Heart right ventricle (tissue), 16 donors: ENCODE results near the gene OCLN. TPM values are rescaled to one million over a fixed set of nuclear protein-coding genes. Genes with fewer than 3 reads are reported as not detected.

ENCODE experiments used
- ATAC-seq, 8 donors: fragments of 200-7000 bp; cut with Tn5 transposase; one replicate each; pipeline ENCODE4 v1.9.1; 2020; ENCODE audit warnings: mild to moderate bottlenecking in 8 of 8, moderate library complexity in 8 of 8, moderate number of reproducible peaks in 1 of 8
- DNase-seq, 2 donors: peaks; one replicate each; pipeline ENCODE4 v3.0.0-alpha.2; 2020
- H3K27ac ChIP-seq, 10 donors: fragments of 200-600 bp; sonication (generic) in 2 of 10; one replicate each; pipeline versions ENCODE4 v1.5.0 to v1.8.0; 2020 to 2022; ENCODE audit warnings: mild to moderate bottlenecking in 3 of 10
- H3K27me3 ChIP-seq, 7 donors: fragments of 200-600 bp; one replicate each; pipeline ENCODE4 v1.8.0; 2021 to 2022; ENCODE audit warnings: mild to moderate bottlenecking in 2 of 7
- H3K36me3 ChIP-seq, 9 donors: fragments of 200-600 bp; sonication (generic) in 1 of 9; one replicate each; pipeline versions ENCODE4 v1.5.0 to v1.8.0; 2020 to 2022; ENCODE audit warnings: mild to moderate bottlenecking in 2 of 9
- H3K4me1 ChIP-seq, 9 donors: fragments of 200-600 bp; sonication (generic) in 1 of 9; one replicate each; pipeline versions ENCODE4 v1.5.0 to v1.8.0; 2020 to 2022; ENCODE audit warnings: mild to moderate bottlenecking in 4 of 9
- H3K4me3 ChIP-seq, 10 donors: fragments of 200-600 bp; sonication (generic) in 2 of 10; one replicate each; pipeline versions ENCODE4 v1.5.0 to v1.8.0; 2020 to 2022; ENCODE audit warnings: mild to moderate bottlenecking in 7 of 10, moderate library complexity in 2 of 10
- H3K9me3 ChIP-seq, 11 donors: fragments of 200-600 bp in 10 of 11; sonication (generic) in 2 of 11; one replicate each; pipeline versions ENCODE4 v1.5.0 to v1.8.0; 2013 to 2022; ENCODE audit warnings: mild to moderate bottlenecking in 2 of 11, control low read depth in 1 of 11, moderate library complexity in 1 of 11
- WGBS, 2 donors: extraction: QIAGEN DNeasy Blood & Tissue Kit; methylation state at CpG; one replicate each; pipeline ENCODE4 v1.1.7; 2013; ENCODE audit warnings: inconsistent platforms in 1 of 2; 5-methylcytosine and 5-hydroxymethylcytosine counted together
- intact Hi-C, 10 donors: fragments of 100-400 bp; cut with DNase I; formaldehyde crosslinking; loops; one replicate each; pipeline versions ENCODE4 v1.11.1 to v1.14.2; 2022
- polyA plus RNA-seq, 2 donors: library from polyadenylated mRNA; stranded (reverse); fragments of 200-250 nt; gene quantifications; one replicate each; pipeline ENCODE4 v1.2.3, GENCODE V29; 2013
- total RNA-seq, 10 donors: library from RNA; stranded (reverse); fragmentation: NEBNext Ultra II Directional in 3 of 10; extraction: Animal tissue kit (Norgen Biotek cat#: 25700) in 3 of 10; gene quantifications; one replicate each; pipeline versions ENCODE4 v1.2.1 to v1.2.4, GENCODE V29; 2021 to 2023
- TF ChIP-seq, protein P1 (sequence below), 9 donors: fragments of 200-600 bp; sonication (generic) in 2 of 9; IDR thresholded peaks; one replicate each; pipeline versions ENCODE4 v1.5.0 to v1.8.0; 2021 to 2022; ENCODE audit warnings: antibody characterized with exemption in 9 of 9, mild to moderate bottlenecking in 5 of 9, moderate library complexity in 1 of 9
- donor health status: Arrhythmogenic right ventricular cardiomyopathy.
- donor health status: ischemic (EF 13 %, LVEDD 7.1; RV severe dilation, severe dysfunction).
- donor health status: healthy with polysubstance abuse.
- donor health status: DM: no; HTN: yes; CAD: no.
- donor health status: DM: no; HTN: no; CAD: no.
- donor health status: ischemic (EF 25% LVEDD 6.9; RV normal size, moderate dysfunction).
- donor health status: ischemic (EF 25% LVEDD 5.7; RV mildly dilated, moderate dysfunction).
- donor health status: healthy.
- donor health status: DM: yes; HTN: yes; CAD: no.
- donor health status: Ischemic cardiomyopathy.
- donor health status: ischemic (EF 35%, LVEDD 5.7; RV mildly dilated, moderate dysfunction).
- donor health status: nonischemic (EF 11% LVEDD 7.7; RV severe dilation, severe dysfunction).
- donor health status: DM: yes; HTN: yes; CAD: no.
- donor health status: PGD.
- donor health status: ischemic (EF 29% LVEDD 5.4; RV normal size, mild dysfunction).
- donor health status: nonischemic (EF 23%, LVEDD 6.1; RV moderate dilation, normal function).

Gene OCLN
- total and polyA plus RNA-seq, 12 donors: 0.30 to 6.5 (median 1.9) TPM

DNA sequence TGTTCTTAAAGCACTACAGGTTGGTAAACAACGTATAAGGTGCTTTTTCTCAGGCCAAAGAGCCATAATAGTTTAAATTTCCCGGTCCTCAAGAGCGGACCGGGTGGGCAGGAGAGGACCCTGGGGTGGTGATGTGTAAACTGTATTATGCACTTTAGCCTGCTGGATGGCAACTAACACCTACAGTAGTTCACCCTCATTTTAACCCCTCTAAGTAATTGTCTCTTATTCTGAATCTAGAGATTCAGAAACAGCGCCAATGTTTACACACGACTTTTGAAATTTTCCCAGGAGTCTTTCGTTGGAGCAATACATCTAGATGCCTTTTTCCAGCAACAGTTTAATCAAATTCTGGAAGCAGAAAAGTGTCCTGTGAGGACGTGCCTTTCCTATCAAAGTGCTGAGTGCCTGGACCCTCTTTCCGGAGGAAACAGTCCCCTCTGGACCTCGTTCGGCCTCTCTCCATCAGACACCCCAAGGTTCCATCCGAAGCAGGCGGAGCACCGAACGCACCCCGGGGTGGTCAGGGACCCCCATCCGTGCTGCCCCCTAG lies 676 bp upstream of the OCLN start:
- intact Hi-C loops: no loop called here
- Histone ChIP-seq H3K4me3 (peak overlapping the region; percentile 54 to 72 (median 64)), H3K36me3 (no peaks in the 10 kb centered on the region), H3K27ac (no peak overlapping the region), H3K9me3 (no peaks in the 10 kb centered on the region), H3K27me3 (peaks cover 0 to 63% (median 48%) of the 10 kb centered on the region in 7 donors), H3K4me1 (peaks cover 3 to 26% (median 20%) of the 10 kb centered on the region in 9 donors)
- 11 to 12% methylated on average over 17 of the region's 17 CpGs for WGBS, 2 donors
- no peak for DNase-seq
- ATAC-seq: peak in 1 of 8 donors; percentile 7
- TF ChIP-seq, protein P1, sequence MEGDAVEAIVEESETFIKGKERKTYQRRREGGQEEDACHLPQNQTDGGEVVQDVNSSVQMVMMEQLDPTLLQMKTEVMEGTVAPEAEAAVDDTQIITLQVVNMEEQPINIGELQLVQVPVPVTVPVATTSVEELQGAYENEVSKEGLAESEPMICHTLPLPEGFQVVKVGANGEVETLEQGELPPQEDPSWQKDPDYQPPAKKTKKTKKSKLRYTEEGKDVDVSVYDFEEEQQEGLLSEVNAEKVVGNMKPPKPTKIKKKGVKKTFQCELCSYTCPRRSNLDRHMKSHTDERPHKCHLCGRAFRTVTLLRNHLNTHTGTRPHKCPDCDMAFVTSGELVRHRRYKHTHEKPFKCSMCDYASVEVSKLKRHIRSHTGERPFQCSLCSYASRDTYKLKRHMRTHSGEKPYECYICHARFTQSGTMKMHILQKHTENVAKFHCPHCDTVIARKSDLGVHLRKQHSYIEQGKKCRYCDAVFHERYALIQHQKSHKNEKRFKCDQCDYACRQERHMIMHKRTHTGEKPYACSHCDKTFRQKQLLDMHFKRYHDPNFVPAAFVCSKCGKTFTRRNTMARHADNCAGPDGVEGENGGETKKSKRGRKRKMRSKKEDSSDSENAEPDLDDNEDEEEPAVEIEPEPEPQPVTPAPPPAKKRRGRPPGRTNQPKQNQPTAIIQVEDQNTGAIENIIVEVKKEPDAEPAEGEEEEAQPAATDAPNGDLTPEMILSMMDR (IDR thresholded peaks at IDR 0.05): no peak

DNA sequence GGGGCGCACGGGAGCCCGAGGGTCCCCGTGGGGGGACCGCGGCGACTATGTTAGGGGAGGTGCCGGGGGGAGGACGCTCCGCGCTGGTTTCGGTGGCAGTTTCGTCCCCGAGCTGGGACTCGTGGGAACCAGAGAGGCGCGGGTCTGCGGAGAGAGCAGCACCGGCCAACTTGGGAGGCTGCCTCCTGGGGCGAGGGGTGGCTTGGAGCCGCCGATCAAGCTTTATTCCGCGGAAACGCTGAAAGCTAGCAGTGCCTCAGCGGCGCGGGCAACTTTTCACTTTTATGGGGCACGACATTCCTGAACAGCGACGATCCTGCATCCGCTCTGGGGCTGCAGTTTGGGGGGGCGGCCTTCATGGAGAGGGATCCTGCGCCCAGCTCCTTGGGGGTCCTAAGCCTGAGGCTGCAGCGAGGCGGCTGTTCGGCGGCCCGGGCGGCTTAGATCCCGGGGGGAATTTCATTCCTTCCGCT lies 369 bp downstream of the OCLN start:
- peak in 1 of 2 donors; percentile 14 for DNase-seq
- peaks cover 3 to 26% (median 20%) of the 10 kb centered on the region in 9 donors for H3K4me1 ChIP-seq
- 0% methylated on average over 41 to 42 of the region's 42 CpGs for WGBS, 2 donors
- peak overlapping the region in 1 of 10 donors; percentile 58 for H3K27ac ChIP-seq
- peaks cover 0 to 63% (median 51%) of the 10 kb centered on the region in 7 donors for H3K27me3 ChIP-seq
- intact Hi-C loops: no loop called here
- peak overlapping the region; percentile 54 to 72 (median 64) for H3K4me3 ChIP-seq
- TF ChIP-seq, protein P1 (IDR thresholded peaks at IDR 0.05): no peak
- ATAC-seq: peak in 7 of 8 donors; percentile 15 to 53 (median 37)
- H3K9me3 ChIP-seq: no peaks in the 10 kb centered on the region
- H3K36me3 ChIP-seq: no peaks in the 10 kb centered on the region

DNA sequence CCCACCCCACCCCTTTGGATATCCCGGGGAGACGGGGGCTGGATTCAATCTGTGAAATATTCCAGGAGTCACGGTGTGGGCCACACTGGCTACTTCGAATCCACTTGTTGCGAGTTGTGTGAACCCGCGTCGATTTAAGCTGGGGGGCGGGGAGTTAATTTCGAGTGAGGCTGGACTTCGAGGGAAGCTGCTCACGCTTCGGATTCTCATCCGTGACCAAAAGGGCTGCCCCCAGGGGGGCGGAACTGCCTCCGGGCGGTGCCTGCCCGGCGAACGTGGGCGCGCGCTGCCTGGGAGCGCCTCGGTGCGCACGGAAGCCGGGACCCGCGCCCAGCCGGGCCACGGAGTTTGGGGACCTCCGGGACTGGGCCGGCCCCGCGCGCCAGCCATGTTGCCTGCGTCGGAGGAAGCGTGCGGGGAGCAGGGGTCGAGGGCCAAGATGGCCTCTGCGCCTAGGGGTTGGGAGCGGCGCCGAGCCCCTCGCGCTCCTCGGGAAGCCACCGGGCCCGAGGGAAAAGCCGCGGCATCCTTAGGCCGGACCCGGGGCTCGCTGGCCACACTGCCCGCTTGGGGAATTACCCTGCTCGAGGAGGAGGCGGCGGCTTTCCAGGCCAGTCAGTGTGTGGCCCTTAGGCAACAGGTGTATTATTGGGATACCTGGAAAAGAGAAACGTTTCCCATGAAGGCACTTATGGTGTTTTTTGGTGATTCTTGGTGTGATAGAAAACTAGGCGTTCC lies 975 bp downstream of the OCLN start:
- intact Hi-C loops: no loop called here
- TF ChIP-seq, protein P1 (IDR thresholded peaks at IDR 0.05): no peak
- DNase-seq: peak in 1 of 2 donors; percentile 7
- peak; percentile 37 to 69 (median 52) for ATAC-seq
- Histone ChIP-seq H3K4me3 (peak overlapping the region; percentile 54 to 72 (median 64)), H3K27me3 (peaks cover 0 to 63% (median 55%) of the 10 kb centered on the region in 7 donors), H3K27ac (peak overlapping the region in 2 of 10 donors; percentile 16 to 58), H3K36me3 (no peaks in the 10 kb centered on the region), H3K9me3 (no peaks in the 10 kb centered on the region), H3K4me1 (peaks cover 3 to 26% (median 20%) of the 10 kb centered on the region in 9 donors)
- WGBS, 2 donors: 2% methylated on average over 62 of the region's 62 CpGs

DNA sequence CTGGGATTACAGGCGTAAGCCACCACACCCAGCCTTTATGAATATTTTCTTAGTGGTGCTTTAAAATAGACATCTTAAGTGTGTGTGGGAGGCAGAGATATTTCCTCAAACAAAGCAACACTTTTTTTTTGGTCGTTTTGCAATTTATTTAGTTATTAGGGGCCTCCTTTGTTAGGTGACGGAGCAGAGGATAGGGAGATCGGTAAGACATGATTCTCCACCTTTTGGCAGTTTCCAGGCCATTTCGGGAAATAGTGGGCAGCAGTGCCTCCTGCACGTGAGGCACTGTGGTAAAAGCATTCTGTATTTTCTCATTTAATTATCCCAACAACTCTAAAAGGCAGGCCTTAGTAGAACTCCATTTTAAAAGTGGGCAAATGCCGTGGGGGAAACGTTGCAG lies 1.9 kb downstream of the OCLN start:
- Histone ChIP-seq H3K27ac (no peak overlapping the region), H3K4me1 (peaks cover 3 to 26% (median 20%) of the 10 kb centered on the region in 9 donors), H3K36me3 (no peaks in the 10 kb centered on the region), H3K27me3 (peaks cover 0 to 67% (median 55%) of the 10 kb centered on the region in 7 donors), H3K9me3 (no peaks in the 10 kb centered on the region), H3K4me3 (peak overlapping the region in 1 of 10 donors; percentile 70)
- ATAC-seq: no peak
- TF ChIP-seq, protein P1 (IDR thresholded peaks at IDR 0.05): no peak
- no peak for DNase-seq
- WGBS, 2 donors: 77 to 87% methylated on average over 8 of the region's 8 CpGs
- intact Hi-C loops: no loop called here
